Loucy (cell line): ENCODE measurements around the gene SRGAP2C.
"Not testable (repeated sequence)": the region's sequence is repeated elsewhere in the genome, so short reads cannot be mapped to it uniquely, and the experiment has no call there.

Experiments
- H2AFZ ChIP-seq: fragments of 200-600 bp; sonication (generic); 2 replicates; pipeline ENCODE4 v1.6.0; 2016; ENCODE audit warnings: antibody characterized with exemption, mild to moderate bottlenecking, low read length, moderate library complexity
- H3F3A ChIP-seq: fragments of 200-600 bp; 2 replicates; pipeline ENCODE4 v1.6.0; 2016; ENCODE audit warnings: antibody characterized with exemption, low read depth, mild to moderate bottlenecking
- H3K27me3 ChIP-seq: fragments of 200-600 bp; sonication (generic); 2 replicates; pipeline ENCODE4 v1.6.1; 2014; ENCODE audit warnings: low read length, mild to moderate bottlenecking; ENCODE audit not compliant: insufficient read depth, poor library complexity, severe bottlenecking
- H3K36me3 ChIP-seq: fragments of 200-600 bp; sonication (generic); 2 replicates; pipeline ENCODE4 v1.6.1; 2016; ENCODE audit warnings: low read length; ENCODE audit not compliant: insufficient read depth
- H3K4me1 ChIP-seq: fragments of 200-600 bp; sonication (generic); 2 replicates; pipeline ENCODE4 v1.5.1; 2014; ENCODE audit warnings: low read length, mild to moderate bottlenecking; ENCODE audit not compliant: insufficient read depth, poor library complexity, severe bottlenecking
- H3K4me2 ChIP-seq: fragments of 200-600 bp; sonication (generic); 2 replicates; pipeline ENCODE4 v1.6.0; 2014; ENCODE audit warnings: antibody characterized with exemption, low read length, low read depth, mild to moderate bottlenecking; ENCODE audit not compliant: poor library complexity, severe bottlenecking
- H3K4me3 ChIP-seq: fragments of 200-600 bp; sonication (generic); 2 replicates; pipeline ENCODE4 v1.5.1; 2014; ENCODE audit warnings: low read length, mild to moderate bottlenecking, mixed read lengths; ENCODE audit not compliant: poor library complexity, severe bottlenecking
- H3K79me2 ChIP-seq: fragments of 200-600 bp; sonication (generic); 2 replicates; pipeline ENCODE4 v1.6.1; 2014; ENCODE audit warnings: low read length; ENCODE audit not compliant: insufficient read depth
- H3K9ac ChIP-seq: fragments of 200-600 bp; sonication (generic); 2 replicates; pipeline ENCODE4 v1.6.0; 2014; ENCODE audit warnings: mild to moderate bottlenecking, low read depth, low read length, moderate library complexity; ENCODE audit not compliant: poor library complexity, severe bottlenecking
- H3K9me2 ChIP-seq: fragments of 200-600 bp; sonication (generic); replicated peaks from 2 replicates; pipeline ENCODE4 v1.6.1; 2016; ENCODE audit warnings: low read depth, low read length, mixed read lengths
- H3K9me3 ChIP-seq: fragments of 200-600 bp; sonication (generic); 2 replicates; pipeline ENCODE4 v1.6.1; 2014; ENCODE audit warnings: mild to moderate bottlenecking, antibody characterized with exemption, low read length, low read depth; ENCODE audit not compliant: insufficient read depth
- H4K20me1 ChIP-seq: fragments of 200-600 bp; sonication (generic); 2 replicates; pipeline ENCODE4 v1.6.0; 2014; ENCODE audit warnings: antibody characterized with exemption, low read length, mild to moderate bottlenecking; ENCODE audit not compliant: insufficient read depth, poor library complexity, severe bottlenecking

SRGAP2C gene

DNA sequence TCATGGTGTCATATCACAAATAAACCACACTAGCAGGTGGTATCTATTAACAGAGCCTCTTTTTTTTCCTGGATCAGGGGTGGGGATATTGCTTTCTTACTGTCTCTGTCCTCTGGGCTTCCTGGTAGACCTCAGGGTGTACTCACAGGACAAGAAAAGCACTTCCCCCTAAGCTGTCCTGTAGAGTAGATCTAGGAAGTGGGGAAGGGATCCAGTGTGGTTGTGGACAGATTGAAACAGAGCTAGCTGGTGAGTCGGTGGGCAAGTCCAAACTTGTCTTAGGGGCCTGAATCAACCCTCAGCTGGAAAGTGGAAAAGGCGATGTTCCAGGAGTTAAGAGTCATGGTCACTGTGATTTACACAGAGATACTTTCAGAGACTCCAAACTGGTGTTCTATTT, 96.7 kb downstream of the SRGAP2C start:
- H3K36me3 ChIP-seq, H4K20me1 ChIP-seq, H3K4me2 ChIP-seq, H3F3A ChIP-seq, H3K9me2 ChIP-seq, H3K4me1 ChIP-seq, H3K9ac ChIP-seq, H3K9me3 ChIP-seq, H3K79me2 ChIP-seq, H3K4me3 ChIP-seq, H3K27me3 ChIP-seq, H2AFZ ChIP-seq: not testable (repeated sequence)

DNA sequence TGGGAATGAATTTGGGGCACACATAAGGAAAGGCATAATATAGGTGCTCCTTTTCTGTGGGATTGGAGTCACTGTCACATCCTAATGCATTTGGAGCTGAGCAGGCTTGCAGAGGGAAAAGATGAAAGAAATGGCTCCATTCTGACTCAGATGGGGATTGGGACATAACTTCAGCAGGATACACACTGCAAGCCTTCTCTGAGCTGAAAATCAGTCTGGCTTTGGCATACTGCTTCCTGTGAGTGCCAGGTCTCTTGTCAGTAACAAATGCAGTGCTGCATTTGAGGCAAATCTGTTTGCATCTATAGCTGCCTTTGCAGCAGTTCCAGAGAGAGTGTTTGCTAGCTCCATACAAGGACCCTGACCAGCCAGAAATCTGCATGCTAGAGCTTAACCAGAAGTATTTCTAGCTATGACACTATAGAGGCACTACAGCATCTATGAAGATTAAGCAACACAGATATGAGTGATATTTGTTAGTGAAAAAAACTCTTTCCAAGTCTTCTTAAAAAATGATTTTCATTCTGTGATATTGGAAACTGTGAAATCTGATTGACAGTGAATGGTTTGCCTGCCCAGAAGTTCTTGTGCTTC, 98.9 kb downstream of the SRGAP2C start:
- H3F3A ChIP-seq, H4K20me1 ChIP-seq, H3K4me2 ChIP-seq, H3K9me2 ChIP-seq, H3K79me2 ChIP-seq, H3K36me3 ChIP-seq, H3K9me3 ChIP-seq, H3K27me3 ChIP-seq, H3K4me3 ChIP-seq, H3K4me1 ChIP-seq, H3K9ac ChIP-seq, H2AFZ ChIP-seq: not testable (repeated sequence)

DNA sequence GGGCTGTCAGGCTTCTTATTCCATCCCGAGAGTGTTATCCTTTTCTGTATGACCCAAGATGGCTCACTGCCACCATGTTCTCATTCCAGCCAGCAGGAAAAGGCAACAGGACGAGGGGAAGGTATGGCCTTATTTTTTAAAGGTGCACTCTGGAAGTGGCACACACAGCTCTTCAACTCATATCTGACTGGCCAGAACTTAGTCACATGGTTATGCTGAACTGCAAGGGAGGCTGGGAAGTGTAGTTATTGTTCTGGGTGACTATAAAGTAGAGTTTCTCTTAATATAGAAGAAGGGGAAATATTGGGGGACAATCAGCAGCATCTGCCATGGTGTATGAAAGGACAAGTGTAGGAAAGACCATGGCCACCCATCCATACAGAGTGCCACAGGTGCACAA, 107.8 kb downstream of the SRGAP2C start:
- H3K9me3 ChIP-seq, H3K9me2 ChIP-seq, H3K27me3 ChIP-seq, H3K9ac ChIP-seq, H3K4me1 ChIP-seq, H4K20me1 ChIP-seq, H3K4me2 ChIP-seq, H3K79me2 ChIP-seq, H3F3A ChIP-seq, H3K36me3 ChIP-seq, H2AFZ ChIP-seq, H3K4me3 ChIP-seq: not testable (repeated sequence)

DNA sequence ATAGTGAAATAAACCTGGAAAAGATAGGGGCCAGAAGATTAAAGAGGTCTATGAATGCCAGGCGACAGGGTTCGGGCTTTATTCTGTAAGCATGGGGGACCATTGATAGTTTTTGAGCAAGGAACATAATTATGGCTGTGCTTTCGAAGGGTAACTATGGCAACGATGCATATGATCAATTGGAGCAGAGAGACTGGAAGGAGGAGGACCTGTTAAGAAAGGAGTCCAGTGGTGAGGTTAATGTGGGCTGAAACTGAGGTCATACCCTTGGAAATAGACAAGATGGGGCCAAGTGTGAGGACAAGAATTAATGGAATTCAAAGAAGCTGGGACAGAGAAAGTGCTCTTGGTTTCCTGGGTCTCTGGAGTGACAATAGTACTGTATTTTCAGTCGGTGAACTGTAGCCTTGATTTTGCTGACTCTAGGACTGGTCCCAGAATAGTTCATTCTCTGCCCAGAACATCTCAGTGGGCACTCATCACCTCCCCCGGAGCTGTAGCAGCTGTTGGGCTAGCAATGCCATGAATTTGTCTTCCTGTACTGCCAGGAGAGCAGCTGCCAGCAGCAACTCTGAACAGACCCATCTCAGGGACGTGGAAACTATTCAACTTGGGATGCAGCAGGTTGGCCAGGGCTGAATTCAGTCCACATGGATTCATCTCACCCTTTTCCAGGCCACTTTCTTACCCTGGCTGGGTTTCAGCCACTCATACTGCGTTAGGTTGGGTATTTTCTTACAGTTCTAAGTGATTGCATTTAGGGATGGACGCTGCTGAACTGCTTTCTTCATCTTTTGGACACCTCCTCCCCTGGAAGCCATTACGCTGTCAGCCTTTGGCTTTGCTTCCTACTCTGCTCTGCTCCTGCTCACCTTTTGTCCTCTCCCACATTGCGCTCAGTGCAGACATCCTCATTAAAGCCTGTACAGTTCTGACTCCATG, 108.8 kb downstream of the SRGAP2C start:
- not testable (repeated sequence) for H3K4me1 ChIP-seq, H2AFZ ChIP-seq, H3K79me2 ChIP-seq, H3K4me2 ChIP-seq, H3K36me3 ChIP-seq, H3K9me2 ChIP-seq, H3K27me3 ChIP-seq, H3K9ac ChIP-seq, H3K4me3 ChIP-seq, H4K20me1 ChIP-seq, H3F3A ChIP-seq, H3K9me3 ChIP-seq

DNA sequence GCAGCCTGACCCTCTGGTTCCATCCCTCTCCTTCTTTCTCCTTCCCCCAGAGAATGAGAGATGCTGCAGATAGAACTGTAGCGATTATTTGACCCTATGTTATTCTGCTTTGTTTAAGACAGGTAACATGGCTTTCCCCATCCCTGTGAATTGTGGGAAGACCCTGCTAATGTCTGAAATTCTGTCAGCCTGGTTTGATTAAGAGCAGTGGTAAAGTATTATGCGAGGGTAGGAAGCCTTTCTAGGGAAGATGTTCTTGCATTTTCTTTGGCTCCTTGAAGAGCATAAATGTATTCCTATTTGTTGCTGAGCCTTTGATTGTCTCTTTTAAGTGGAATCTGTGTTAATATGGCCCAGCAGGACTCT, 109.4 kb downstream of the SRGAP2C start:
- not testable (repeated sequence) for H3K27me3 ChIP-seq, H3K9me3 ChIP-seq, H3K4me2 ChIP-seq, H3K79me2 ChIP-seq, H4K20me1 ChIP-seq, H3K36me3 ChIP-seq, H3K4me1 ChIP-seq, H3F3A ChIP-seq, H3K9ac ChIP-seq, H3K9me2 ChIP-seq, H2AFZ ChIP-seq, H3K4me3 ChIP-seq

DNA sequence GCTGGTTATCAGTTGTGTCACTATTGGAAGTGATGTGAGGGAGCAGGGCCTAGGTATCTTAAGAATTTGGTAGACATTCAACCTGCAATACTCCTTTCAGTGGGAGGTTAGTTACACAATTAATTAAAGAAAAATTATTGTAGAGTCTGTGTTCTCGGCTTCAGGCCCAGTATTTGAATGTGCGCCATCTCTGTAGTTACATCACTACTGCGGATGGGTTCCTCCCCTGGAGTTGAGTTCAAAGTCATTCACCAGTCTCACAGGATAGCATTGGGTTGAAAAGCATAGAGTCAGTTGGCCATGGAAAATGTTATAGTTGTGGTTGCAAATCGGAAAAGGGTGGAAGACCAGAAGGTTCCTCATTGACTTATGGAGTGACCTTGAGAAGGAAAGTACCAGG, 111.8 kb downstream of the SRGAP2C start:
- H2AFZ ChIP-seq, H3K9me2 ChIP-seq, H3K4me1 ChIP-seq, H3K4me2 ChIP-seq, H3K4me3 ChIP-seq, H3K9me3 ChIP-seq, H3K27me3 ChIP-seq, H4K20me1 ChIP-seq, H3K36me3 ChIP-seq, H3K9ac ChIP-seq, H3F3A ChIP-seq, H3K79me2 ChIP-seq: not testable (repeated sequence)

DNA sequence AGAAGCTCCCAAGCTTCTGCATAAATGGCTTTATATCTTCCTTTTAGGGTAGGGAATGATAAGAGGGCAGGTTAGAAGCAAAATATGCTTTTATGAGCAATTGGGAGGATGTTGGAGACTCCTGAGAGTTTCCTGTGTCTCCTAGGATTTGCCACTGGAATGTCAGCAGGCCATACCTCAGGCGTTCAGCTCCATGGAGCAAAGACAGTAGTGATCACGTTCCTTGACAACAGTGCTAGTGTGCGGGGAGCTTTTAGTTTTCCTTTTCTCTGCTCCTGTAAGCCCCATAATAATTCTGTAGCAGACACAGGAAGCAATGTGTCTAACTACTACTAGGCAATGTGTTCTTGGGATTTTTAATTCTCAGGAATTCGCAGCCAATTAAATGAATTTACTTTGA, 113.8 kb downstream of the SRGAP2C start:
- not testable (repeated sequence) for H4K20me1 ChIP-seq, H3K36me3 ChIP-seq, H3K9me3 ChIP-seq, H3K9ac ChIP-seq, H3K4me3 ChIP-seq, H3K27me3 ChIP-seq, H3K9me2 ChIP-seq, H3K4me2 ChIP-seq, H3K79me2 ChIP-seq, H3F3A ChIP-seq, H2AFZ ChIP-seq, H3K4me1 ChIP-seq
